PC-9 (cell line): ENCODE measurements around the gene SLC39A13. TPM values are rescaled to one million over a fixed set of nuclear protein-coding genes. Genes with fewer than 3 reads are reported as not detected.

Experiments used
- BruUV-seq: library from RNA; stranded (reverse); fragments of 400-500 nt; replicated peaks from 2 replicates; lab custom pipeline; 2021; lab: Mats Ljungman, UMichigan
- CTCF ChIA-PET: fragments of 300-600 bp; sonication (Branson Sonifier 250); formaldehyde crosslinking; loops from one replicate; lab custom pipeline; 2022; ENCODE audit warnings: antibody characterized with exemption; lab: Charles Lee
- POLR2A ChIA-PET: fragments of 300-600 bp; sonication (Branson Sonifier 250); formaldehyde crosslinking; loops from one replicate; lab custom pipeline; 2022; ENCODE audit warnings: antibody characterized with exemption; ENCODE audit not compliant: unreplicated experiment; lab: Charles Lee
- DNase-seq, 2 experiments: peaks; one replicate each; pipeline versions ENCODE4 v3.0.0 to v3.0.0-alpha.2; 2015 to 2022; ENCODE audit warnings: mixed read lengths in 1 of 2
- H2AFZ ChIP-seq: fragments of 200-600 bp; sonication (generic); 2 replicates; pipeline ENCODE4 v1.8.1; 2017; ENCODE audit warnings: antibody characterized with exemption
- H3F3A ChIP-seq: fragments of 200-600 bp; sonication (generic); 2 replicates; pipeline ENCODE4 v1.8.1; 2017; ENCODE audit warnings: antibody characterized with exemption, mild to moderate bottlenecking, low read depth; ENCODE audit not compliant: insufficient read depth
- H3K27ac ChIP-seq: fragments of 200-600 bp; sonication (generic); 2 replicates; pipeline ENCODE4 v1.6.1; 2016; ENCODE audit warnings: mixed run types
- H3K27me3 ChIP-seq: fragments of 200-600 bp; sonication (generic); 2 replicates; pipeline ENCODE4 v1.6.1; 2016; ENCODE audit warnings: low read depth, mixed run types; ENCODE audit not compliant: insufficient read depth
- H3K36me3 ChIP-seq: fragments of 200-600 bp; sonication (generic); 2 replicates; pipeline ENCODE4 v1.6.1; 2016; ENCODE audit warnings: low read depth, mixed run types
- H3K4me1 ChIP-seq: fragments of 200-600 bp; sonication (generic); replicated peaks from 2 replicates; pipeline ENCODE4 v1.6.1; 2016; ENCODE audit warnings: mixed run types; ENCODE audit not compliant: insufficient read depth
- H3K4me2 ChIP-seq: fragments of 200-600 bp; sonication (generic); 2 replicates; pipeline ENCODE4 v1.6.1; 2017; ENCODE audit warnings: mixed run types
- H3K4me3 ChIP-seq: fragments of 200-600 bp; sonication (generic); 2 replicates; pipeline ENCODE4 v1.6.1; 2016; ENCODE audit warnings: mixed run types
- H3K79me2 ChIP-seq: fragments of 200-600 bp; sonication (generic); 2 replicates; pipeline ENCODE4 v1.6.1; 2017; ENCODE audit warnings: low read depth, mixed run types
- H3K9me2 ChIP-seq: fragments of 200-600 bp; sonication (generic); 2 replicates; pipeline ENCODE4 v1.8.1; 2017; ENCODE audit warnings: mild to moderate bottlenecking; ENCODE audit not compliant: insufficient read depth
- H3K9me3 ChIP-seq: fragments of 200-600 bp; sonication (generic); 2 replicates; pipeline ENCODE4 v1.8.1; 2016; ENCODE audit warnings: low read depth; ENCODE audit not compliant: insufficient read depth
- H4K20me1 ChIP-seq: fragments of 200-600 bp; sonication (generic); 2 replicates; pipeline ENCODE4 v1.8.1; 2017; ENCODE audit not compliant: insufficient read depth
- EZH2 ChIP-seq: fragments of 200-600 bp; sonication (generic); IDR thresholded peaks from 2 replicates; pipeline ENCODE4 v1.8.0; 2017; ENCODE audit warnings: antibody characterized with exemption, low read depth
- intact Hi-C: fragments of 100-400 bp; cut with micrococcal nuclease; formaldehyde crosslinking; loops from one replicate; pipeline ENCODE4 v1.10.0; 2022; ENCODE audit not compliant: unreplicated experiment
- total RNA-seq: library from RNA; stranded (reverse); gene quantifications from 2 replicates; pipeline ENCODE4 v1.2.3, GENCODE V29; 2021
- TF ChIP-seq, protein P1 (sequence below): fragments of 200-600 bp; sonication (generic); conservative IDR thresholded peaks from 2 replicates; pipeline ENCODE4 v1.6.1; 2017; ENCODE audit warnings: mixed run types, antibody characterized with exemption, mild to moderate bottlenecking, moderate library complexity

Gene SLC39A13
- total RNA-seq, 1 experiment from 2014 or later = 28.8 TPM

DNA sequence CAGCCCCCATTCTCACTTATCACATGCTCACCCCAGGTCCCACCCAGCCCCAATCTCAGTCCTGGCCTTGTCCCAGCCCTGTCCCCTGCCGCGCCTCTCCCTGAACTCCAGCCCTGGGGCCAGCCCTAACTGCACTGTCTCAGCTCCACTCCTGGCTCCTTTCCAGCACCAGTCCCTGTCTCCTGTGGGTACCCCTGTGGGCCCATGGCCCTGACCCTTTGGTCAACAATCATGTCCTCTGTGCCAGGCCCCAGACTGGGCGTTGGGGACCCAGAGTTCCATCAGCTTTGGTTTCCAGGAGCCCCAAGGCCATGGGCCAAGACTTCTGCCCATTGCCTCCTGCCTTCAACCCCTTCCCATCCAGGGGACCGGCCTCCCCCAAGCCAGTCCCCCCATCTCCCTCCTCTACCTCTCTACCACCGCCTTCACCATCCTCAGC is 30.8 kb upstream of the SLC39A13 start:
- Histone ChIP-seq H3K9me2 (no peaks in the 10 kb centered on the region), H2AFZ (no peak overlapping the region), H3K4me1 (no peaks in the 10 kb centered on the region), H3K79me2 (no peaks in the 10 kb centered on the region), H4K20me1 (no peaks in the 10 kb centered on the region), H3K36me3 (no peaks in the 10 kb centered on the region), H3F3A (no peaks in the 10 kb centered on the region), H3K27ac (no peak overlapping the region), H3K4me3 (no peak overlapping the region), H3K27me3 (no peaks in the 10 kb centered on the region), H3K4me2 (no peak overlapping the region), H3K9me3 (no peaks in the 10 kb centered on the region)
- intact Hi-C loops = no loop called here
- DNase-seq = peak in 1 of 2 experiments; percentile 25
- BruUV-seq = no TSS peak
- ChIA-PET POLR2A (no interaction called here), CTCF (no interaction called here)
- TF ChIP-seq EZH2 = no peak
- TF ChIP-seq, protein P1, sequence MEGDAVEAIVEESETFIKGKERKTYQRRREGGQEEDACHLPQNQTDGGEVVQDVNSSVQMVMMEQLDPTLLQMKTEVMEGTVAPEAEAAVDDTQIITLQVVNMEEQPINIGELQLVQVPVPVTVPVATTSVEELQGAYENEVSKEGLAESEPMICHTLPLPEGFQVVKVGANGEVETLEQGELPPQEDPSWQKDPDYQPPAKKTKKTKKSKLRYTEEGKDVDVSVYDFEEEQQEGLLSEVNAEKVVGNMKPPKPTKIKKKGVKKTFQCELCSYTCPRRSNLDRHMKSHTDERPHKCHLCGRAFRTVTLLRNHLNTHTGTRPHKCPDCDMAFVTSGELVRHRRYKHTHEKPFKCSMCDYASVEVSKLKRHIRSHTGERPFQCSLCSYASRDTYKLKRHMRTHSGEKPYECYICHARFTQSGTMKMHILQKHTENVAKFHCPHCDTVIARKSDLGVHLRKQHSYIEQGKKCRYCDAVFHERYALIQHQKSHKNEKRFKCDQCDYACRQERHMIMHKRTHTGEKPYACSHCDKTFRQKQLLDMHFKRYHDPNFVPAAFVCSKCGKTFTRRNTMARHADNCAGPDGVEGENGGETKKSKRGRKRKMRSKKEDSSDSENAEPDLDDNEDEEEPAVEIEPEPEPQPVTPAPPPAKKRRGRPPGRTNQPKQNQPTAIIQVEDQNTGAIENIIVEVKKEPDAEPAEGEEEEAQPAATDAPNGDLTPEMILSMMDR = no peak

GRCh38 chr11:47378010-47378835 is 30.2 kb upstream of the SLC39A13 start, which contains the start of gene SPI1:
Gene SPI1 (minus strand): TSS chr11:47378547. CDS start chr11:47378353, 194 bp downstream.
- TF ChIP-seq EZH2 = no peak
- TF ChIP-seq, protein P1 = no peak
- Histone ChIP-seq H3K9me2 (no peaks in the 10 kb centered on the region), H3K4me1 (no peaks in the 10 kb centered on the region), H3K27ac (no peak within 1 kb of the TSS), H3F3A (no peaks in the 10 kb centered on the region), H2AFZ (no peak within 1 kb of the TSS), H3K79me2 (no peaks in the 10 kb centered on the region), H3K4me3 (no peak within 1 kb of the TSS), H3K9me3 (no peaks in the 10 kb centered on the region), H4K20me1 (no peaks in the 10 kb centered on the region), H3K36me3 (no peaks in the 10 kb centered on the region), H3K27me3 (no peaks in the 10 kb centered on the region), H3K4me2 (no peak within 1 kb of the TSS)
- no TSS peak for BruUV-seq
- peak in 1 of 2 experiments; percentile 34 for DNase-seq
- intact Hi-C loops = no loop called here
- ChIA-PET POLR2A (interaction anchor here (0.6 kb wide), 1 partner anchor 556 kb away, joined by 6 read pairs; no protein-coding TSS in a partner anchor), CTCF (no interaction called here)

DNA sequence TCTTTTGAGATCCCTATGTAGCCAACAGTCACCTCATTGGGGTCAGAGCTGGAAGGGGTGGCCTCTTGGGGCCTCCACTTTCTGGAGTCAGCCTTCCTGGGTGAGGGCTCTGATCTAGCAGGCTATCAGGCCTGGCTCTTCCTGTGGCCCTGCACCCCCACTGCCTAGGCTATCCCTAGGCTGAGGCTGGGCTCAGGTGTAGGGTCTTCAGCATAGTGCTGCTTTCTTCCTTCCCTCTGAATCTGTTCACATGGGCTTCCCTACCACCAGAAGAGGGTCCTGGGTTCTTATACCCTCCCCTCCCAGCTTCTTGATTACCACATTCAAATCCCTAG is 29.6 kb upstream of the SLC39A13 start:
- Histone ChIP-seq H3K4me3 (no peak overlapping the region), H3K4me2 (no peak overlapping the region), H3K36me3 (no peaks in the 10 kb centered on the region), H3K27ac (no peak overlapping the region), H4K20me1 (no peaks in the 10 kb centered on the region), H3K27me3 (no peaks in the 10 kb centered on the region), H3K4me1 (no peaks in the 10 kb centered on the region), H3F3A (no peaks in the 10 kb centered on the region), H3K9me2 (no peaks in the 10 kb centered on the region), H3K9me3 (no peaks in the 10 kb centered on the region), H3K79me2 (no peaks in the 10 kb centered on the region), H2AFZ (no peak overlapping the region)
- CTCF ChIA-PET = no interaction called here
- DNase-seq = no peak
- TF ChIP-seq, protein P1 = no peak
- no peak for TF ChIP-seq EZH2
- POLR2A ChIA-PET = interaction anchor here (0.6 kb wide), 1 partner anchor 557 kb away, joined by 6 read pairs; no protein-coding TSS in a partner anchor
- no TSS peak for BruUV-seq
- intact Hi-C loops = no loop called here
